A549 (cell line): ENCODE data around the gene ACKR2. TPM values are rescaled to one million over a fixed set of nuclear protein-coding genes. Genes with fewer than 3 reads are reported as not detected.
A peak's percentile ranks its signal among the peaks of the same experiment; 100 is the strongest.

Source experiments
- ATAC-seq, 2 experiments: fragments of 200-7000 bp in 1 of 2; fragments of >200 bp in 1 of 2; cut with Nextera tagmentation in 1 of 2; cut with Tn5 transposase in 1 of 2; 3 replicates each; pipeline versions ENCODE4 v1.8.0 to v1.9.1; 2018 to 2020; ENCODE audit warnings: mild to moderate bottlenecking in 1 of 2, moderate library complexity in 1 of 2
- CTCF ChIA-PET: fragments of 300-600 bp; sonication (Branson Sonifier 250); formaldehyde crosslinking; extraction: SDS; loops from one replicate; lab custom pipeline; 2021; ENCODE audit warnings: antibody characterized with exemption, inconsistent platforms; lab: Yijun Ruan, JAX
- POLR2A ChIA-PET: fragments of 350-600 bp; formaldehyde crosslinking; extraction: SDS; loops from one replicate; lab custom pipeline; 2021; ENCODE audit warnings: antibody characterized with exemption, inconsistent platforms; lab: Yijun Ruan, JAX
- DNase-seq, 2 experiments: peaks; one replicate each; pipeline versions ENCODE4 v3.0.0 to v3.0.0-alpha.2; 2011 to 2016; ENCODE audit warnings: low read depth in 1 of 2, low spot score in 1 of 2
- FAIRE-seq: peaks from 2 replicates; lab custom pipeline; 2011; peaks lifted over from hg19 to GRCh38; lab: Jason Lieb, UNC
- H3K27ac ChIP-seq, 2 experiments: fragments of >200 bp; sonication (Bioruptor Twin); formaldehyde crosslinking; 3 replicates each; pipeline ENCODE4 v1.5.1; 2016 to 2017
- H3K4me1 ChIP-seq: fragments of >200 bp; sonication (Bioruptor Twin); formaldehyde crosslinking; 3 replicates; pipeline ENCODE4 v1.6.1; 2016
- H3K4me2 ChIP-seq: fragments of >200 bp; sonication (Bioruptor Twin); formaldehyde crosslinking; 3 replicates; pipeline ENCODE4 v1.6.1; 2016
- H3K4me3 ChIP-seq: fragments of >200 bp; sonication (Bioruptor Twin); formaldehyde crosslinking; 3 replicates; pipeline ENCODE4 v1.5.1; 2016
- H3K9me3 ChIP-seq: fragments of >200 bp; sonication (Bioruptor Twin); formaldehyde crosslinking; 3 replicates; pipeline ENCODE4 v1.6.1; 2016
- ATOH8 ChIP-seq: fragments of 250-450 bp; sonication (Bioruptor Pico); IDR thresholded peaks from 2 replicates; pipeline ENCODE4 v1.5.0; 2020; ENCODE audit warnings: low read depth, mild to moderate bottlenecking, moderate library complexity
- CBX2 ChIP-seq: fragments of 200-600 bp; sonication (generic); IDR thresholded peaks from 2 replicates; pipeline ENCODE4 v1.6.1; 2016; ENCODE audit warnings: low read depth, mild to moderate bottlenecking, borderline replicate concordance
- CEBPB ChIP-seq, 2 experiments: fragments of >200 bp in 1 of 2; sonication (Bioruptor Twin) in 1 of 2; formaldehyde crosslinking in 1 of 2; IDR thresholded peaks; 2 replicates each; pipeline ENCODE4 v1.6.1; 2012 to 2016
- EHMT2 ChIP-seq: fragments of 200-600 bp; sonication (generic); IDR thresholded peaks from 2 replicates; pipeline ENCODE4 v1.6.1; 2016; ENCODE audit warnings: antibody characterized with exemption, low read depth, mild to moderate bottlenecking, moderate library complexity
- FOSB ChIP-seq: fragments of 250-450 bp; sonication (Bioruptor Pico); IDR thresholded peaks from 2 replicates; pipeline ENCODE4 v1.5.0; 2020; ENCODE audit warnings: mild to moderate bottlenecking, moderate library complexity
- GATA3 ChIP-seq: IDR thresholded peaks from 2 replicates; pipeline ENCODE4 v1.6.1; 2012; ENCODE audit warnings: borderline replicate concordance
- HMGXB4 ChIP-seq: fragments of 250-450 bp; sonication (Bioruptor Pico); IDR thresholded peaks from 2 replicates; pipeline ENCODE4 v1.5.0; 2021; ENCODE audit warnings: mild to moderate bottlenecking, moderate library complexity, borderline replicate concordance
- HOXA7 ChIP-seq: fragments of 250-450 bp; sonication (Bioruptor Pico); IDR thresholded peaks from 2 replicates; pipeline ENCODE4 v1.5.0; 2020; ENCODE audit warnings: mild to moderate bottlenecking, moderate library complexity
- HOXB5 ChIP-seq: fragments of 250-450 bp; sonication (Bioruptor Pico); IDR thresholded peaks from 2 replicates; pipeline ENCODE4 v1.5.0; 2020; ENCODE audit warnings: mild to moderate bottlenecking, moderate library complexity
- JUN ChIP-seq, 2 experiments: fragments of >200 bp; sonication (Bioruptor Twin); formaldehyde crosslinking; IDR thresholded peaks; 2 replicates in 1 of 2; 3 replicates in 1 of 2; pipeline ENCODE4 v1.6.1; 2016 to 2017
- JUNB ChIP-seq: fragments of >200 bp; sonication (Bioruptor Twin); formaldehyde crosslinking; IDR thresholded peaks from 2 replicates; pipeline ENCODE4 v1.6.1; 2016
- KDM1A ChIP-seq: fragments of 200-600 bp; sonication (generic); IDR thresholded peaks from 2 replicates; pipeline ENCODE4 v1.6.1; 2016; ENCODE audit warnings: low read depth, mild to moderate bottlenecking
- KDM5A ChIP-seq: fragments of 200-600 bp; sonication (generic); IDR thresholded peaks from 2 replicates; pipeline ENCODE4 v1.6.1; 2016; ENCODE audit warnings: antibody characterized with exemption, mild to moderate bottlenecking
- MYC ChIP-seq: IDR thresholded peaks from 2 replicates; pipeline ENCODE4 v1.6.1; 2012; ENCODE audit warnings: mild to moderate bottlenecking, inconsistent platforms, low read length, improper control_type of control experiment, borderline replicate concordance
- NPAS2 ChIP-seq: fragments of 250-450 bp; sonication (Bioruptor Pico); IDR thresholded peaks from 2 replicates; pipeline ENCODE4 v1.8.0; 2022; ENCODE audit warnings: mild to moderate bottlenecking, moderate library complexity, borderline replicate concordance
- PHF8 ChIP-seq: fragments of 200-600 bp; sonication (generic); IDR thresholded peaks from 2 replicates; pipeline ENCODE4 v1.6.1; 2016; ENCODE audit warnings: low read depth, mild to moderate bottlenecking, antibody characterized with exemption, moderate library complexity, borderline replicate concordance
- RARB ChIP-seq: fragments of 250-450 bp; sonication (Bioruptor Pico); IDR thresholded peaks from 2 replicates; pipeline ENCODE4 v1.8.0; 2021; ENCODE audit warnings: mild to moderate bottlenecking, moderate library complexity
- RCOR1 ChIP-seq: fragments of 150-350 bp; IDR thresholded peaks from 2 replicates; pipeline ENCODE4 v1.6.1; 2014; ENCODE audit warnings: antibody characterized with exemption, low read length, low read depth
- RFX5 ChIP-seq: fragments of 450-650 bp; IDR thresholded peaks from 2 replicates; pipeline ENCODE4 v1.7.1; 2014; ENCODE audit warnings: antibody characterized with exemption, mild to moderate bottlenecking, moderate library complexity
- RNF2 ChIP-seq: fragments of 200-600 bp; sonication (generic); IDR thresholded peaks from 2 replicates; pipeline ENCODE4 v1.6.1; 2016; ENCODE audit warnings: low read depth, mild to moderate bottlenecking, antibody characterized with exemption, moderate library complexity, borderline replicate concordance
- SREBF2 ChIP-seq: fragments of 450-650 bp; IDR thresholded peaks from 2 replicates; pipeline ENCODE4 v1.6.1; 2014; ENCODE audit warnings: mild to moderate bottlenecking, moderate library complexity
- TP53 ChIP-seq: fragments of 250-450 bp; sonication (Bioruptor Pico); IDR thresholded peaks from 2 replicates; pipeline ENCODE4 v1.5.0; 2021; ENCODE audit warnings: mild to moderate bottlenecking, moderate library complexity
- USF2 ChIP-seq: fragments of 450-650 bp; IDR thresholded peaks from 2 replicates; pipeline ENCODE4 v1.6.1; 2014; ENCODE audit warnings: antibody characterized with exemption
- ZNF302 ChIP-seq: fragments of 250-450 bp; sonication (Bioruptor Pico); IDR thresholded peaks from 2 replicates; pipeline ENCODE4 v1.9.0; 2021; ENCODE audit warnings: inconsistent platforms, mild to moderate bottlenecking, moderate library complexity
- WGBS: methylation state at CpG from one replicate; pipeline ENCODE4 v1.1.6; 2017; ENCODE audit errors: missing lambda C conversion rate; 5-methylcytosine and 5-hydroxymethylcytosine counted together
- polyA plus RNA-seq, 4 experiments: library from polyadenylated mRNA; depleted of rRNA in 3 of 4; stranded (reverse); fragments of >200 nt; fragmentation: RNase III in 1 of 4; extraction: RNeasy Plus Mini Kit Qiagen cat#74134 plus additional on column Dnase treatment in 1 of 4; gene quantifications; 2 replicates in 3 of 4; 3 replicates in 1 of 4; pipeline ENCODE4 v1.2.3, GENCODE V29; 2011 to 2017
- TF ChIP-seq, protein P1 (sequence below): fragments of >200 bp; sonication (Bioruptor Twin); formaldehyde crosslinking; IDR thresholded peaks from 2 replicates; pipeline ENCODE4 v1.6.1; 2016

ACKR2 gene
- polyA plus RNA-seq, 2 of the 4 experiments (the other 2 are of a cell fraction) = 0.06 TPM; not detected in 1

DNA sequence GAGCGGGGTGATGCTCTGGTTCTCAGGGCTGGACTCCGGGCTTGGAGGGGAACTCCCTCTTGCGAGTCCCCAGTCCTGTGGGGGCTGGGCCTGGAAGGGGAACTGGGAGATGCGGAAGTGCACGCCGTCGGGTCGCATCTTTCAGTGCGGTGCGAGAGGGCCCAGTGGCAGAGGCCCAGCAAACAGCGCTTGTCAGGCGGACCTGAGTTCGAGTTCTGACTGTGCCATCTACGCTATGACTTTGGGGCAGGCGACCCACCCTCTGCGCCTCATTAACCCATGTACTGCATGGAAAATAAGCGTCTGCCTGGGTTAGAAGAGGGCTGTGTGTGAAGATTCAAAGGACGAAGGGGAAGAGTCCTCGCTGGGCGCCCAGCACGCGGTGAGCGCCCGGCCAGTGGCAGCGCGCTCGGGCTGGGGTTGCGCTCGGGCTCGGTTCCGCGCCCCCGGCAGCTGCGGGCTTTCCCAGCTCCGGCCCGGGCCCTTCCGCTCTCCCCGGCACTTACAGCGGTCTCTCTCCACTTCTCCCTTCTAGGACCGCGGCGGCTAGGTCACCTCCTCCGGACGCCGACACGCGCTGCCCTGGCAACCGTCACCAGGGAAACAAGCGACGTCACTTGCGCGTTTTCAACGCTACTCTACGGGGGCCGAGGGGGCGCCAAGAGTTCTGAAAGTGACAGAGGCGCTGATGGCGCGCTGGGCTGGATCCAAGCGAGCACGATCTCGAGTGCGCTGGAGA is 36.4 kb upstream of the ACKR2 start, which contains the start of gene CCDC13:
TSS of gene CCDC13 (minus strand) at position 584 of the 739 bp plus-strand sequence. CDS start 14,908 bp downstream, outside the sequence.
- no peak for FAIRE-seq

GRCh38 chr3:42773409-42773751 is 35.9 kb upstream of the ACKR2 start:
- WGBS = 42% methylated on average over 6 of the region's 6 CpGs
- no peaks in the 10 kb centered on the region for H3K9me3 ChIP-seq
- no peaks in the 10 kb centered on the region for H3K4me1 ChIP-seq
- TF ChIP-seq HOXA7 (CRISPR knock-in tag) = no peak
- TF ChIP-seq SREBF2 = no peak
- TF ChIP-seq USF2 = no peak
- no peak for TF ChIP-seq NPAS2 (CRISPR knock-in tag)
- no peak for TF ChIP-seq JUN (IDR thresholded peaks at IDR 0.05)
- TF ChIP-seq FOSB (CRISPR knock-in tag) = no peak
- TF ChIP-seq RCOR1 = no peak
- TF ChIP-seq ATOH8 (CRISPR knock-in tag) = no peak
- TF ChIP-seq RARB (CRISPR knock-in tag) = no peak
- TF ChIP-seq MYC = no peak
- no peak for DNase-seq
- peak overlapping the region; percentile 36 for H3K4me2 ChIP-seq
- peak in 1 of 2 experiments; percentile 39; a peak in 2 of 6 replicates for ATAC-seq
- ChIA-PET POLR2A (no interaction called here), CTCF (no interaction called here)
- H3K27ac ChIP-seq = no peak overlapping the region
- no peak for FAIRE-seq
- H3K4me3 ChIP-seq = peak overlapping the region; percentile 29

More for the DNA sequence above, 36.4 kb upstream of the ACKR2 start, which contains the start of gene CCDC13:
- peak within 1 kb of the TSS; percentile 29 for H3K4me3 ChIP-seq
- no peaks in the 10 kb centered on the region for H3K4me1 ChIP-seq
- 59% methylated on average over 31 of the region's 63 CpGs for WGBS
- peak; percentile 25 to 70 for DNase-seq
- no peaks in the 10 kb centered on the region for H3K9me3 ChIP-seq
- TF ChIP-seq RFX5 (peak; percentile 90), KDM1A (no peak), SREBF2 (no peak), CBX2 (no peak), HOXB5 (no peak), ZNF302 (CRISPR knock-in tag) (no peak), PHF8 (no peak), RCOR1 (no peak)
- TF ChIP-seq, all 56 proteins: peak for 1
- peak within 1 kb of the TSS; percentile 36 for H3K4me2 ChIP-seq
- ChIA-PET POLR2A (no interaction called here), CTCF (no interaction called here)
- peak; percentile 89 to 93 for ATAC-seq
- H3K27ac ChIP-seq = peak within 1 kb of the TSS in 1 of 2 experiments; percentile 35; a peak in 1 of 6 replicates

GRCh38 chr3:42778644-42779043 is 30.6 kb upstream of the ACKR2 start:
- ChIA-PET CTCF (interaction anchor here (0.8 to 2.9 kb wide), 2 partner anchors 21 to 61 kb away, joined by 4 to 25 read pairs; no protein-coding TSS in a partner anchor), POLR2A (no interaction called here)
- H3K9me3 ChIP-seq = no peaks in the 10 kb centered on the region
- 92% methylated on average over 2 of the region's 2 CpGs for WGBS
- H3K4me3 ChIP-seq = no peak overlapping the region
- H3K4me2 ChIP-seq = no peak overlapping the region
- no peaks in the 10 kb centered on the region for H3K4me1 ChIP-seq
- FAIRE-seq (no peak), ATAC-seq (no peak), DNase-seq (no peak)
- no peak overlapping the region for H3K27ac ChIP-seq
- TF ChIP-seq MYC (no peak), RNF2 (no peak), CEBPB (IDR thresholded peaks at IDR 0.05) (no peak), RFX5 (no peak), GATA3 (no peak), JUNB (no peak), TP53 (CRISPR knock-in tag) (no peak), HOXA7 (CRISPR knock-in tag) (no peak), KDM5A (no peak), ZNF302 (CRISPR knock-in tag) (no peak), EHMT2 (no peak), NPAS2 (CRISPR knock-in tag) (no peak), HMGXB4 (CRISPR knock-in tag) (no peak)
- TF ChIP-seq, protein P1, sequence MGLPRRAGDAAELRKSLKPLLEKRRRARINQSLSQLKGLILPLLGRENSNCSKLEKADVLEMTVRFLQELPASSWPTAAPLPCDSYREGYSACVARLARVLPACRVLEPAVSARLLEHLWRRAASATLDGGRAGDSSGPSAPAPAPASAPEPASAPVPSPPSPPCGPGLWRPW = no peak
